CD14-positive monocyte (primary cell): ENCODE results near the gene AGRP. TPM values are rescaled to one million over a fixed set of nuclear protein-coding genes. Genes with fewer than 3 reads are reported as not detected.

Experiments
- DNase-seq, 3 donors: peaks; one replicate each; pipeline ENCODE4 v3.0.0-alpha.2; 2011 to 2022
- H2AFZ ChIP-seq: 2 replicates; pipeline ENCODE4 v1.6.0; 2012; ENCODE audit warnings: mild to moderate bottlenecking, low read depth, low read length, inconsistent platforms; ENCODE audit not compliant: insufficient read depth, poor library complexity, severe bottlenecking
- H3K27ac ChIP-seq, 2 donors: 1 replicate in 1 of 2; 2 replicates in 1 of 2; pipeline ENCODE4 v1.5.1; 2012 to 2013; ENCODE audit warnings: low read length in 2 of 2, control low read depth in 1 of 2, inconsistent platforms in 1 of 2, low read depth in 1 of 2, mild to moderate bottlenecking in 1 of 2
- H3K27me3 ChIP-seq, 2 donors: one replicate each; pipeline versions ENCODE4 v1.6.0 to v1.6.1; 2011 to 2013; ENCODE audit warnings: low read length in 2 of 2; ENCODE audit not compliant: control insufficient read depth in 2 of 2, insufficient read depth in 2 of 2
- H3K36me3 ChIP-seq, 2 donors: replicated peaks in 1 of 2; 1 replicate in 1 of 2; 2 replicates in 1 of 2; pipeline versions ENCODE4 v1.5.1 to v1.6.1; 2012 to 2013; ENCODE audit warnings: low read length in 2 of 2, control low read depth in 1 of 2, inconsistent platforms in 1 of 2, mild to moderate bottlenecking in 1 of 2; ENCODE audit not compliant: insufficient read depth in 2 of 2, control insufficient read depth in 1 of 2
- H3K4me1 ChIP-seq, 2 donors: 1 replicate in 1 of 2; 2 replicates in 1 of 2; pipeline versions ENCODE4 v1.5.1 to v1.6.1; 2012 to 2013; ENCODE audit warnings: low read length in 2 of 2, control low read depth in 1 of 2, inconsistent platforms in 1 of 2, mild to moderate bottlenecking in 1 of 2, moderate library complexity in 1 of 2; ENCODE audit not compliant: insufficient read depth in 2 of 2, control insufficient read depth in 1 of 2
- H3K4me2 ChIP-seq: replicated peaks from 2 replicates; pipeline ENCODE3; 2012; ENCODE audit warnings: low read length, moderate library complexity, mild to moderate bottlenecking; ENCODE audit not compliant: poor library complexity, severe bottlenecking; ENCODE audit errors: extremely low read depth
- H3K4me3 ChIP-seq, 3 experiments: fragments of 200-600 bp in 1 of 3; sonication (generic) in 1 of 3; replicated peaks in 1 of 3; 1 replicate in 2 of 3; 2 replicates in 1 of 3; pipeline ENCODE4 v1.5.1; 2011 to 2013; ENCODE audit warnings: low read length in 3 of 3, mild to moderate bottlenecking in 3 of 3, control low read depth in 2 of 3, low read depth in 2 of 3, inconsistent platforms in 1 of 3, moderate library complexity in 1 of 3
- H3K79me2 ChIP-seq: 2 replicates; pipeline ENCODE4 v1.6.0; 2012; ENCODE audit warnings: mild to moderate bottlenecking, control low read depth, inconsistent platforms, low read length, moderate library complexity; ENCODE audit not compliant: insufficient read depth
- H3K9ac ChIP-seq: 2 replicates; pipeline ENCODE4 v1.6.0; 2017; ENCODE audit warnings: low read length, mild to moderate bottlenecking; ENCODE audit not compliant: insufficient read depth, poor library complexity, severe bottlenecking
- H3K9me3 ChIP-seq, 2 donors: replicated peaks in 1 of 2; 1 replicate in 1 of 2; 2 replicates in 1 of 2; pipeline versions ENCODE4 v1.5.1 to v1.6.1; 2012 to 2013; ENCODE audit warnings: low read length in 2 of 2, control low read depth in 1 of 2; ENCODE audit not compliant: control insufficient read depth in 1 of 2, insufficient read depth in 1 of 2
- H4K20me1 ChIP-seq: 2 replicates; pipeline ENCODE4 v1.6.0; 2012; ENCODE audit warnings: mild to moderate bottlenecking, low read length, control low read depth, moderate library complexity; ENCODE audit not compliant: insufficient read depth
- H3K27ac Mint-ChIP-seq, 7 donors: one replicate each; pipeline ENCODE4 v1.8.0; 2020; ENCODE audit warnings: mild to moderate bottlenecking in 7 of 7, mixed read lengths in 7 of 7, moderate library complexity in 6 of 7, inconsistent platforms in 2 of 7
- H3K27me3 Mint-ChIP-seq, 3 donors: one replicate each; pipeline ENCODE4 v1.8.0; 2021 to 2022; ENCODE audit warnings: low read depth in 3 of 3, mild to moderate bottlenecking in 3 of 3, mixed read lengths in 3 of 3, moderate library complexity in 3 of 3, inconsistent platforms in 1 of 3
- H3K36me3 Mint-ChIP-seq, 2 donors: one replicate each; pipeline ENCODE4 v1.8.0; 2020; ENCODE audit warnings: mixed read lengths in 2 of 2, inconsistent platforms in 1 of 2, mild to moderate bottlenecking in 1 of 2
- H3K4me1 Mint-ChIP-seq: one replicate; pipeline ENCODE4 v1.8.0; 2020; ENCODE audit warnings: mild to moderate bottlenecking, mixed read lengths
- H3K4me3 Mint-ChIP-seq, 2 donors: one replicate each; pipeline ENCODE4 v1.8.0; 2020; ENCODE audit warnings: mild to moderate bottlenecking in 2 of 2, mixed read lengths in 2 of 2, moderate library complexity in 1 of 2
- H3K9me3 Mint-ChIP-seq, 7 donors: one replicate each; pipeline ENCODE4 v1.8.0; 2020 to 2022; ENCODE audit warnings: mixed read lengths in 7 of 7, mild to moderate bottlenecking in 6 of 7, moderate library complexity in 6 of 7, inconsistent platforms in 2 of 7
- WGBS: methylation state at CpG from one replicate; pipeline ENCODE4 v1.1.5; 2013; ENCODE audit warnings: missing lambda C conversion rate; ENCODE audit not compliant: insufficient coverage; 5-methylcytosine and 5-hydroxymethylcytosine counted together
- intact Hi-C, 2 donors: fragments of 100-400 bp; cut with micrococcal nuclease; formaldehyde crosslinking; loops; one replicate each; pipeline versions ENCODE4 v1.15.0 to v1.15.1; 2023
- polyA plus RNA-seq, 3 donors: library from polyadenylated mRNA; depleted of rRNA in 1 of 3; unstranded in 2 of 3; stranded (reverse) in 1 of 3; fragments of 300-500 nt in 2 of 3; fragments of >200 nt in 1 of 3; fragmentation: Illumina TruSeq in 2 of 3; gene quantifications; 1 replicate in 2 of 3; 2 replicates in 1 of 3; pipeline ENCODE4 v1.2.3, GENCODE V29; 2012 to 2021
- TF ChIP-seq, protein P1 (sequence below): fragments of 200-600 bp; IDR thresholded peaks from one replicate; pipeline ENCODE4 v1.8.0; 2022; ENCODE audit warnings: antibody characterized with exemption, mild to moderate bottlenecking

AGRP gene
- polyA plus RNA-seq, 3 donors, result 0.32 to 0.54 TPM; not detected in 1

DNA sequence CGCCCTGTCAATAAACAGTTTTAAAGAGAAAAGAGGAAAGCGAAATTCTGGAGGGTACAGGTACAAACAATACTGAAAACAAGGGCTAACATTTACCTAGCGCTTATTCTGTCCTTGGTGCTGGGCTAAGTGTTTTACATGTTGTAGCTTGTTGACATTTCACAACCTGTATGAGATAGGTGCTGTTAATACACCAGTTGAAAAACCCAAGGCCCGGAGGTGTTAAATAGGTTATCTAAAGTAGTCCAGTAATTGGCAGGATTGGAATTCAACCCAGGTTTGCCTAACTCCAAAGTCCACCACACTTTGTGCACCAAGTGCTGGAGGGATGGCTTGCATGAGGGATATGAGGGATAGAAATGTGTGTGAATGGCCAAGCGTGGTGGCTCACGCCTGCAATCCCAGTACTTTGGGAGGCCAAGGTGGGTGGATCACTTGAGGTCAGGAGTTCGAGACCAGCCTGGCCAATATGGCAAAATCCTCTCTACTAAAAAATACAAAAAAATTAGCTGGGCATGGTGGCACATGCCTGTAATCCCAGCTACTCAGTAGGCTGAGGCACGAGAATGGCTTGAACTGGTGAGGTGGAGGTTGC lies 5.3 kb downstream of the AGRP start:
- TF ChIP-seq, protein P1, sequence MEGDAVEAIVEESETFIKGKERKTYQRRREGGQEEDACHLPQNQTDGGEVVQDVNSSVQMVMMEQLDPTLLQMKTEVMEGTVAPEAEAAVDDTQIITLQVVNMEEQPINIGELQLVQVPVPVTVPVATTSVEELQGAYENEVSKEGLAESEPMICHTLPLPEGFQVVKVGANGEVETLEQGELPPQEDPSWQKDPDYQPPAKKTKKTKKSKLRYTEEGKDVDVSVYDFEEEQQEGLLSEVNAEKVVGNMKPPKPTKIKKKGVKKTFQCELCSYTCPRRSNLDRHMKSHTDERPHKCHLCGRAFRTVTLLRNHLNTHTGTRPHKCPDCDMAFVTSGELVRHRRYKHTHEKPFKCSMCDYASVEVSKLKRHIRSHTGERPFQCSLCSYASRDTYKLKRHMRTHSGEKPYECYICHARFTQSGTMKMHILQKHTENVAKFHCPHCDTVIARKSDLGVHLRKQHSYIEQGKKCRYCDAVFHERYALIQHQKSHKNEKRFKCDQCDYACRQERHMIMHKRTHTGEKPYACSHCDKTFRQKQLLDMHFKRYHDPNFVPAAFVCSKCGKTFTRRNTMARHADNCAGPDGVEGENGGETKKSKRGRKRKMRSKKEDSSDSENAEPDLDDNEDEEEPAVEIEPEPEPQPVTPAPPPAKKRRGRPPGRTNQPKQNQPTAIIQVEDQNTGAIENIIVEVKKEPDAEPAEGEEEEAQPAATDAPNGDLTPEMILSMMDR, result no peak
- no peak overlapping the region for H3K9ac ChIP-seq
- H3K4me3 Mint-ChIP-seq, result peak overlapping the region; percentile 37 to 51
- no peak overlapping the region for H2AFZ ChIP-seq
- peaks cover 80% of the 10 kb centered on the region for H3K4me1 Mint-ChIP-seq
- H3K79me2 ChIP-seq, result peaks cover 100% of the 10 kb centered on the region
- peaks cover 71 to 89% of the 10 kb centered on the region in 2 donors for H3K4me1 ChIP-seq
- DNase-seq, result no peak
- H3K36me3 Mint-ChIP-seq, result peaks cover 19 to 51% of the 10 kb centered on the region in 2 donors
- no peaks in the 10 kb centered on the region for H3K9me3 ChIP-seq
- intact Hi-C loops, result loop anchor here in 1 of 2 donors (10.0 kb wide), 1 partner anchor 233 kb away; the partner anchor contains the start of genes FHOD1 and SLC9A5
- peaks cover 0 to 3% (median 0%) of the 10 kb centered on the region in 7 donors for H3K9me3 Mint-ChIP-seq
- H3K4me3 ChIP-seq, result peak overlapping the region in 1 of 3 experiments; percentile 8
- peak overlapping the region in 1 of 2 donors; percentile 17 for H3K27ac ChIP-seq
- peaks cover 2 to 23% of the 10 kb centered on the region in 2 donors for H3K36me3 ChIP-seq
- H3K4me2 ChIP-seq, result peak overlapping the region; percentile 0
- peak overlapping the region; percentile 6 to 85 (median 69) for H3K27ac Mint-ChIP-seq
- 100% methylated on average over 1 of the region's 8 CpGs for WGBS
- no peaks in the 10 kb centered on the region for H3K27me3 ChIP-seq
- H3K27me3 Mint-ChIP-seq, result no peaks in the 10 kb centered on the region
- H4K20me1 ChIP-seq, result peaks cover 75% of the 10 kb centered on the region

DNA sequence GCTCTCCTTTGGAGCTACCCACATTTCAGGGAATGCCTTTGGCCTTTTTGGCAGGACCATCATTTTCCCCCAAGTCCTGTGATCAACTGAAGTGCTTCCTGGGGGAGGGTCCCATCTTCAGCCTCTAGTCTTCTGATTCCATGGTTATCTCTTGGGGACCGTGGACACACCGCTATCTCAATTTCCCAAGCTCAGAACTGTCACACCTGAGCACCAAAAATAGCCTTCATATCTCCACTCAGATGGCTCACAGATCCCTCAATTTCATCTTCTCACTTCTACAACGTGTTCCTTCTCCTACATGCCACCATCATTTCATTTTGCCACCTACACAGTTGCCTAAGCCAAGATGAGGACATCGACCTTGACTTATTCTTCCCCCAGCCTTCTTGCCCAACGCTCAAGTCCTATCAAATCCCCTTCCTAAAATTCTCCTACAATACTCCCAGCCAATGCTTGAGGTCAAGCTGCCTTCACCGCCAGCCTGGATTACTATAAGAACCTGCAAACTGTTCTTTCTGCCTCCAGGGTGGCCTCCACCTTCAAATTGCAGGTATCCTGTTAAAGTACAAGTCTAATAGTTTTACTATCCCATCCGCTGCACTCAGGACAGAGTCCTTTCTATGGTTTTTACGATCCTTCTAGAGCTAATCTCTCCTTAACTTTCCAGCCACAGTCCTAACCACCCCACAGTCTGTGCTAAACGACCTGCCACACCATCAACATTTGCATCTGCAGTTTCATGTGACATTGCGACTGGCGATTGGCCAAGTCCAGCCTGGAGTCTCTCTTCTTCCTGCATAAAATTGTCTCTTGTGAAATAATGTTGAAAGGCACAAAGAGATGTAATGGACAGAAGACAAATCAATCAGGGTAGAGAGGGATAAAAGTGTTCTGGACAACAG lies 8.5 kb downstream of the AGRP start:
- Mint-ChIP-seq H3K4me3 (peak overlapping the region in 1 of 2 donors; percentile 51), H3K36me3 (peaks cover 23 to 66% of the 10 kb centered on the region in 2 donors), H3K27me3 (no peaks in the 10 kb centered on the region), H3K27ac (peak overlapping the region; percentile 25 to 83 (median 77)), H3K9me3 (no peaks in the 10 kb centered on the region), H3K4me1 (peaks cover 93% of the 10 kb centered on the region)
- H3K27me3 ChIP-seq, result no peaks in the 10 kb centered on the region
- H3K27ac ChIP-seq, result peak overlapping the region in 1 of 2 donors; percentile 72
- no peaks in the 10 kb centered on the region for H3K9me3 ChIP-seq
- H3K9ac ChIP-seq, result no peak overlapping the region
- TF ChIP-seq, protein P1, result no peak
- WGBS, result 75% methylated on average over 8 of the region's 11 CpGs
- peaks cover 100% of the 10 kb centered on the region for H4K20me1 ChIP-seq
- intact Hi-C loops, result loop anchor here in 1 of 2 donors (10.0 kb wide), 1 partner anchor 230 kb away; the partner anchor contains the start of genes FHOD1 and SLC9A5
- peaks cover 2 to 31% of the 10 kb centered on the region in 2 donors for H3K36me3 ChIP-seq
- peak overlapping the region in 1 of 3 experiments; percentile 19 for H3K4me3 ChIP-seq
- peaks cover 67 to 89% of the 10 kb centered on the region in 2 donors for H3K4me1 ChIP-seq
- DNase-seq, result peak in 2 of 3 donors; percentile 34 to 40
- H2AFZ ChIP-seq, result no peak overlapping the region
- H3K79me2 ChIP-seq, result peaks cover 100% of the 10 kb centered on the region
- peak overlapping the region; percentile 23 for H3K4me2 ChIP-seq
